ENCODE measurements around the gene LGALS7B.

The LGALS7B gene

GRCh38 chr19:38740932-38741331 is 48.1 kb upstream of the LGALS7B start:
- no peaks in the 10 kb centered on the region for H3F3A ChIP-seq (ENCODE audit: control insufficient read depth, insufficient read depth)

DNA sequence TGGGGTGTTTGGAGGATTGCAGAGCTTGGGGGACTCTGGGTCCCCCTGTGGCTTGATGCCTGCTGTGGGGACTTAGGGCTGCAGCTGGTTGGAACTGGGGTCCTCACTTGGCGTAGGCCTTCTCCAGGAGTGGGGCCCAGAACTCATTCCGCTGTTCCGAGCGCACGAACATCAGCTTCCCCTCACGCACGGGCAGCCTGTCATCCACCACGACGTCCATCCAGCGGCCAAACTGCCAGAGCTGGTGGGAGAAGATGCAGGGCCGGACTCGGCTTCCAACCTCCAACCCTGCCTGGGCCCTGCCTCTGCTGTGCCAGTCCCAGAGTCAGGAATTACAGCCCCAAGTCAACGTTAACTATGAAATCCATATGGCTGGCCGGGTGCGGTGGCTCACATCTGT is 47.3 kb upstream of the LGALS7B start:
- H4K20me1 ChIP-seq (ENCODE audit: control insufficient read depth, insufficient read depth, low read depth, low read length): no peaks in the 10 kb centered on the region
- no peak overlapping the region for H3K27ac ChIP-seq (ENCODE audit: low read depth, low read length)
- no peak overlapping the region for H3K4me2 ChIP-seq (ENCODE audit: low read length)
- H3K27me3 ChIP-seq (ENCODE audit: control insufficient read depth, low read length): peaks cover 3% of the 10 kb centered on the region; the same call in 1 of the 2 replicates
- H3K36me3 ChIP-seq (ENCODE audit: control insufficient read depth, low read length): no peaks in the 10 kb centered on the region
- peaks cover 8% of the 10 kb centered on the region for H3K4me1 ChIP-seq (ENCODE audit: control insufficient read depth, low read length)
- H3K9me3 ChIP-seq (ENCODE audit: control insufficient read depth, insufficient read depth, low read length): no peaks in the 10 kb centered on the region
- H3K4me3 ChIP-seq (ENCODE audit: low read length): no peak overlapping the region
- H3F3A ChIP-seq (ENCODE audit: control insufficient read depth, insufficient read depth): no peaks in the 10 kb centered on the region
- H3K79me2 ChIP-seq (ENCODE audit: control insufficient read depth, low read length): no peaks in the 10 kb centered on the region
- no peaks in the 10 kb centered on the region for H3K9me2 ChIP-seq (replicated peaks; ENCODE audit: control insufficient read depth, low read length)
- TF ChIP-seq EZH2phosphoT487 (IDR thresholded peaks at IDR 0.05; ENCODE audit: borderline replicate concordance, low read length) (no peak), CTCF (IDR thresholded peaks at IDR 0.05; ENCODE audit: low read depth, low read length, poor library complexity, severe bottlenecking) (no peak)

More at GRCh38 chr19:38740932-38741331, 48.1 kb upstream of the LGALS7B start:
- H3K4me1 ChIP-seq (ENCODE audit: control insufficient read depth, low read length): peaks cover 11% of the 10 kb centered on the region
- no peak overlapping the region for H3K4me3 ChIP-seq (ENCODE audit: low read length)
- no peaks in the 10 kb centered on the region for H3K79me2 ChIP-seq (ENCODE audit: control insufficient read depth, low read length)
- H3K36me3 ChIP-seq (ENCODE audit: control insufficient read depth, low read length): no peaks in the 10 kb centered on the region
- H3K4me2 ChIP-seq (ENCODE audit: low read length): no peak overlapping the region
- no peak for TF ChIP-seq EZH2phosphoT487 (IDR thresholded peaks at IDR 0.05; ENCODE audit: borderline replicate concordance, low read length)
- no peak for TF ChIP-seq CTCF (IDR thresholded peaks at IDR 0.05; ENCODE audit: low read depth, low read length, poor library complexity, severe bottlenecking)
- H3K27me3 ChIP-seq (ENCODE audit: control insufficient read depth, low read length): peaks cover 3% of the 10 kb centered on the region; the same call in 1 of the 2 replicates
- H4K20me1 ChIP-seq (ENCODE audit: control insufficient read depth, insufficient read depth, low read depth, low read length): no peaks in the 10 kb centered on the region
- H3K27ac ChIP-seq (ENCODE audit: low read depth, low read length): no peak overlapping the region
- no peaks in the 10 kb centered on the region for H3K9me2 ChIP-seq (replicated peaks; ENCODE audit: control insufficient read depth, low read length)
- no peaks in the 10 kb centered on the region for H3K9me3 ChIP-seq (ENCODE audit: control insufficient read depth, insufficient read depth, low read length)

DNA sequence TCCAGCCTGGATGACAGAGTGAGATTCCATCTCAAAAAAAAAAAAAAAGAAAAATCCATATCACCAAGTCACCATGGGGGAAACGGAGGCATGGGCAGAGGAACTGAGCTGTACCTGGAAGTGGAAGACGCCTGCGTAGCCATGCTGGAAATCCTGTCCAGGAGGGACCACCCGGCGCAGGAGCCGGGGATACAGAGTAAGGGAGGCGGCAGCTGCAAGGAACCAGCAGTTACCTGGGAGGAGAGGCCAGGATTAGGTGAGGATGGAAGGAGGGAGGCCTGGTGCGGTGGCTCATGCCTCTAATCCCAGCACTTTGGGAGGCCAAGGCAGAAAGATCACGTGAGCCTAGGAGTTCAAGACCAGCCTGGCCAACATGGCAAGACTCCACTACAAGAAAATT is 46.7 kb upstream of the LGALS7B start:
- Histone ChIP-seq H4K20me1 (ENCODE audit: control insufficient read depth, insufficient read depth, low read depth, low read length) (no peaks in the 10 kb centered on the region), H3K4me3 (ENCODE audit: low read length) (no peak overlapping the region), H3K4me2 (ENCODE audit: low read length) (no peak overlapping the region), H3K36me3 (ENCODE audit: control insufficient read depth, low read length) (no peaks in the 10 kb centered on the region), H3K27ac (ENCODE audit: low read depth, low read length) (no peak overlapping the region), H3K79me2 (ENCODE audit: control insufficient read depth, low read length) (no peaks in the 10 kb centered on the region), H3K4me1 (ENCODE audit: control insufficient read depth, low read length) (peaks cover 5% of the 10 kb centered on the region), H3K9me3 (ENCODE audit: control insufficient read depth, insufficient read depth, low read length) (no peaks in the 10 kb centered on the region), H3K9me2 (replicated peaks; ENCODE audit: control insufficient read depth, low read length) (no peaks in the 10 kb centered on the region), H3F3A (ENCODE audit: control insufficient read depth, insufficient read depth) (no peaks in the 10 kb centered on the region), H3K27me3 (ENCODE audit: control insufficient read depth, low read length) (peaks cover 3% of the 10 kb centered on the region; the same call in 1 of the 2 replicates)
- TF ChIP-seq CTCF (IDR thresholded peaks at IDR 0.05; ENCODE audit: low read depth, low read length, poor library complexity, severe bottlenecking): no peak
- TF ChIP-seq EZH2phosphoT487 (IDR thresholded peaks at IDR 0.05; ENCODE audit: borderline replicate concordance, low read length): no peak
